ENCODE data around the gene LCE1F. TPM values are rescaled to one million over a fixed set of nuclear protein-coding genes. Genes with fewer than 3 reads are reported as not detected.

LCE1F gene
- total RNA-seq, 4 donors from 2014 or later = not detected

DNA sequence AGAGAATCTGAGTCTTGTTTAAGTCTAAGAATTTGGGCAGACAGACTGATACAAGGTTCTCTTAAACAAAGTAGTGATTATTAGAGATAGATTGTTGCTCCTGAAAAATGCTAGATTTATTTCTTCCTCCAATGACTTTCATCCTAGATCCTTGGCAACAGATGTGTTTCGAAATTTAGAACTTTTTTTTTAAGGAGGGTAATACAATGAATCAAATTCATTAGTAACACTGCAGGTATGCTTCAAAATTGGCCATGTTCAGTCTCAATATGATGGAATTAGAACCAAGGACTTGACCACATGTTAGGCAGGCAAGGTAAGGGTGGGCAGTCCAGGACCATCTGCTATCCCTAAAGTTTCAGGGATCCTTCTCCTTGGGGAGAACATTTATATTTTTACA, 4.5 kb upstream of the LCE1F start:
- Histone ChIP-seq H3K36me3 (no peaks in the 10 kb centered on the region), H3K27me3 (no peaks in the 10 kb centered on the region), H3K4me1 (no peaks in the 10 kb centered on the region), H3K9me3 (no peaks in the 10 kb centered on the region), H3K27ac (no peak overlapping the region), H3K4me3 (no peak overlapping the region)
- in situ Hi-C loops (cut with MboI; ENCODE audit: low pct_ligation_motif_present in 1 of 4, low pct_unique_long_range_greater_than_20kb in 1 of 4, low sequenced_read_pairs in 3 of 4) = no loop called here
- no peak for DNase-seq
- intact Hi-C loops (cut with DNase I; ENCODE audit: low total_unique reads) = no loop called here
- TF ChIP-seq, protein P1, sequence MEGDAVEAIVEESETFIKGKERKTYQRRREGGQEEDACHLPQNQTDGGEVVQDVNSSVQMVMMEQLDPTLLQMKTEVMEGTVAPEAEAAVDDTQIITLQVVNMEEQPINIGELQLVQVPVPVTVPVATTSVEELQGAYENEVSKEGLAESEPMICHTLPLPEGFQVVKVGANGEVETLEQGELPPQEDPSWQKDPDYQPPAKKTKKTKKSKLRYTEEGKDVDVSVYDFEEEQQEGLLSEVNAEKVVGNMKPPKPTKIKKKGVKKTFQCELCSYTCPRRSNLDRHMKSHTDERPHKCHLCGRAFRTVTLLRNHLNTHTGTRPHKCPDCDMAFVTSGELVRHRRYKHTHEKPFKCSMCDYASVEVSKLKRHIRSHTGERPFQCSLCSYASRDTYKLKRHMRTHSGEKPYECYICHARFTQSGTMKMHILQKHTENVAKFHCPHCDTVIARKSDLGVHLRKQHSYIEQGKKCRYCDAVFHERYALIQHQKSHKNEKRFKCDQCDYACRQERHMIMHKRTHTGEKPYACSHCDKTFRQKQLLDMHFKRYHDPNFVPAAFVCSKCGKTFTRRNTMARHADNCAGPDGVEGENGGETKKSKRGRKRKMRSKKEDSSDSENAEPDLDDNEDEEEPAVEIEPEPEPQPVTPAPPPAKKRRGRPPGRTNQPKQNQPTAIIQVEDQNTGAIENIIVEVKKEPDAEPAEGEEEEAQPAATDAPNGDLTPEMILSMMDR (IDR thresholded peaks at IDR 0.05) = no peak
- no peak for TF ChIP-seq POLR2A (IDR thresholded peaks at IDR 0.05)
- no peak for TF ChIP-seq EP300 (IDR thresholded peaks at IDR 0.05; ENCODE audit: low read depth)
- no peak for TF ChIP-seq POLR2AphosphoS5 (IDR thresholded peaks at IDR 0.05)
- WGBS, 2 donors (ENCODE audit: low coverage in 1 of 2) = 67 to 70% methylated on average over 1 of the region's 1 CpG

DNA sequence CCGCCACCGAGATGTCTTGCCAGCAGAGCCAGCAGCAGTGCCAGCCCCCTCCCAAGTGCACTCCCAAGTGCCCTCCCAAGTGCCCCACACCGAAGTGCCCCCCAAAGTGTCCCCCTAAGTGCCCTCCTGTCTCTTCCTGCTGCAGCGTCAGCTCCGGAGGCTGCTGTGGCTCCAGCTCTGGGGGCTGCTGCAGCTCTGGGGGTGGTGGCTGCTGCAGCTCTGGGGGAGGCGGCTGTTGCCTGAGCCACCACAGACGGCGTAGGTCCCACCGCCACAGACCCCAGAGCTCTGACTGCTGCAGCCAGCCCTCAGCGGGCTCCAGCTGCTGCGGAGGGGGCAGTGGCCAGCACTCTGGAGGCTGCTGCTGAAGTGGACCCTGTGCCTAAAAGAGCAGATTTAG, 1.4 kb downstream of the LCE1F start:
- 76 to 100% methylated on average over 1 to 10 of the region's 11 CpGs for WGBS, 2 donors (ENCODE audit: low coverage in 1 of 2)
- Histone ChIP-seq H3K9me3 (no peaks in the 10 kb centered on the region), H3K4me3 (no peak overlapping the region), H3K27ac (no peak overlapping the region), H3K27me3 (no peaks in the 10 kb centered on the region), H3K4me1 (no peaks in the 10 kb centered on the region), H3K36me3 (no peaks in the 10 kb centered on the region)
- in situ Hi-C loops (cut with MboI; ENCODE audit: low pct_ligation_motif_present in 1 of 4, low pct_unique_long_range_greater_than_20kb in 1 of 4, low sequenced_read_pairs in 3 of 4) = no loop called here
- intact Hi-C loops (cut with DNase I; ENCODE audit: low total_unique reads) = no loop called here
- TF ChIP-seq EP300 (IDR thresholded peaks at IDR 0.05; ENCODE audit: low read depth) (no peak), POLR2AphosphoS5 (IDR thresholded peaks at IDR 0.05) (no peak), POLR2A (IDR thresholded peaks at IDR 0.05) (no peak)
- TF ChIP-seq, protein P1 (IDR thresholded peaks at IDR 0.05) = no peak
- no peak for DNase-seq

DNA sequence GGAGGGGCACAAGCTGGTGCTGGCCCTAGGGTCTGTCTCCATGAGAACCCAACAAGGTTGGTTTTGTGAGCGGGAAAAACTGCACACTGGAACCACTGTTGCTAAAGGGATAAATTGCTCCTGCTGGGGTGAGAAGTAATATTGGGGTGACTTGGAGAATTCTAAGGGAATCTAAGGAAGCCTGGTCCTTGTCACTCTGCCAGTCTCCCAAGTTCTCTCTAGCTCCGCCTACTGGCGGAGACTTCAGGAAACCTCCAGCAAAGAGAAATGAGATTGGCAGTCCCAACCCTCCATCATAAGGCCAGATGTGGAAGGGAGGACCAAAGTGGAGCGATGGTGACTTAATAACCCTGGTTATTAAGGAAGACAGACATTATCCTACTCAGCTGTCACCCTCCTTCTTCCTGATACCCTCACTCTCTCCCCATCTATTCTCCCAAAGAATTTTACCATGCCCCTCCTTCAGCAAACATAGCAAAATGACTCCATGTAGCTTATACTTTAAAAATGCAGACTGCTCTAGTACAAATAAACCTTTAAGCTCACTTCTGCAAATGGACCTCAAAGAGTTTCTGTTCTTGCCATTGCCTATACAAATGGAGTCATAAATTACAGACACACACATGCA, 2.7 kb downstream of the LCE1F start:
- TF ChIP-seq POLR2A (IDR thresholded peaks at IDR 0.05) (no peak), POLR2AphosphoS5 (IDR thresholded peaks at IDR 0.05) (no peak), EP300 (IDR thresholded peaks at IDR 0.05; ENCODE audit: low read depth) (no peak)
- TF ChIP-seq, protein P1 (IDR thresholded peaks at IDR 0.05) = no peak
- WGBS, 2 donors (ENCODE audit: low coverage in 1 of 2) = 48% methylated on average over 4 of the region's 4 CpGs; no CpG with 5 or more reads in 1 of the 2 donors
- no peaks in the 10 kb centered on the region for H3K9me3 ChIP-seq
- intact Hi-C loops (cut with DNase I; ENCODE audit: low total_unique reads) = no loop called here
- in situ Hi-C loops (cut with MboI; ENCODE audit: low pct_ligation_motif_present in 1 of 4, low pct_unique_long_range_greater_than_20kb in 1 of 4, low sequenced_read_pairs in 3 of 4) = no loop called here
- no peaks in the 10 kb centered on the region for H3K36me3 ChIP-seq
- DNase-seq = no peak
- H3K4me1 ChIP-seq = no peaks in the 10 kb centered on the region
- H3K27ac ChIP-seq = no peak overlapping the region
- no peak overlapping the region for H3K4me3 ChIP-seq
- H3K27me3 ChIP-seq = no peaks in the 10 kb centered on the region

DNA sequence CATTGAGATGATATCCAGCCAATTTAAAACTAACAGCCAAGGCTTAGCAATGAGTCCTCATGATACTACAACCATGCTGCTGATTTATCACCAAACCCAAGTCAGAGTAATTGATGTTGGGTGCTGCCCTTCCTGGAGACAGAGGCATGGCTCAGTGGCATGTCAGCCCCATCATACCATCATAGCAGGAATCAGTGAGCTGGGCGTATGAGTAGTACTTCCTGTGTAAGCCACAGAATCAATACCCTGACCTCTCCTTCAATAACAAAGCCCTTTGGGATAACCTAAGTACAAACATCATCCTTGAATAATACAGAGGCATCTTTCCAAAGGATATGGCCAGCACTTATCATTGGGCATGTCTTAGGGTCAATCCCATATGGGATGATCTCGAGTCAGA, 8.2 kb downstream of the LCE1F start:
- H3K9me3 ChIP-seq = no peaks in the 10 kb centered on the region
- no peak for DNase-seq
- H3K27ac ChIP-seq = no peak overlapping the region
- no peak overlapping the region for H3K4me3 ChIP-seq
- TF ChIP-seq, protein P1 (IDR thresholded peaks at IDR 0.05) = no peak
- TF ChIP-seq POLR2AphosphoS5 (IDR thresholded peaks at IDR 0.05) = no peak
- no peak for TF ChIP-seq POLR2A (IDR thresholded peaks at IDR 0.05)
- no peak for TF ChIP-seq EP300 (IDR thresholded peaks at IDR 0.05; ENCODE audit: low read depth)
- intact Hi-C loops (cut with DNase I; ENCODE audit: low total_unique reads) = no loop called here
- H3K4me1 ChIP-seq = no peaks in the 10 kb centered on the region
- in situ Hi-C loops (cut with MboI; ENCODE audit: low pct_ligation_motif_present in 1 of 4, low pct_unique_long_range_greater_than_20kb in 1 of 4, low sequenced_read_pairs in 3 of 4) = no loop called here
- 54% methylated on average over 2 of the region's 2 CpGs; no CpG with 5 or more reads in 1 of the 2 donors for WGBS, 2 donors (ENCODE audit: low coverage in 1 of 2)
- no peaks in the 10 kb centered on the region for H3K36me3 ChIP-seq
- no peaks in the 10 kb centered on the region for H3K27me3 ChIP-seq

Measured in transverse colon (tissue), 4 donors.